GM12875 (cell line): Measurements from ENCODE around the gene UMPS.

Experiments
- H3K4me3 ChIP-seq: one replicate; pipeline ENCODE4 v1.5.1; 2011; ENCODE audit warnings: low read depth, low read length, control low read depth
- TF ChIP-seq, protein P1 (sequence below): IDR thresholded peaks from 2 replicates; pipeline ENCODE4 v1.5.1; 2011; ENCODE audit warnings: low read depth, mild to moderate bottlenecking, control low read depth, inconsistent platforms, low read length, moderate library complexity, borderline replicate concordance; ENCODE audit not compliant: insufficient read depth

The UMPS gene

DNA sequence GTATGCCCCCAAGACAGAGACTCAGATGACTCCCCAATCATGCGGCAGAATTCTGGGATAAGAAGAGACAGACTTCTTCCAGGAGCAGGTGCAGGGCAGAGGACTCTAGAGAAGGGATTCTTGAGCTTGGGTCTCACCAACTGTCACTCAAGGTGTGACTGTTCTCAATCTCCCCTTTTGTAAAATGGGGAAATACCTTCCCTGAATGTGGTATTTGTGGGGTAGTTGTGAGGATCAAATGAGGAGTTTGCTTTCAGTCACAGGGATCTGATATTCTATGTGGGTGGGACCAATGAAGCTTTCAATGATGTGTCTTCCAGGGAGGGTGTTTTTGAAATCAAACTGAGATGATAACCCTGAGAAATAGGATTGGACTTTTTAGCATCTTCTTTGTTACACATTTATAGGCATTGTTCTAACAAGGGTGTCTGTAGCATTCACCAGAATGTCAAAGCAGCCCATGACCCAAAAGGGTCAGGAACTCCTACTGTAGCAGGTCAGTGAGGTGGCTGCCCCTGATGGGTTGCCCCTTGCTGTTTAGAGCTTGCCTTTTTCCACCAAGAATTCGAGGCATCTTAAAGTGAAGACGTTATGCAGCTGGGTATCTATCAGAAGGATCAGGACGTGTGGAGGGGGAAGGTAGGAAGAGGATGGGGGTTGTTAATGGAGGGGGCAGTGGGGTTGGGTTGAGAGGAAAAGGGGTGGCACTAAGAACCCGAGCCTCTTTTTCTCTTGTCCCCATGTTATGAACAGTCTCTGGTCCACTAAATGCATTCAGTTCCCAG is 28.8 kb downstream of the UMPS start:
- TF ChIP-seq, protein P1, sequence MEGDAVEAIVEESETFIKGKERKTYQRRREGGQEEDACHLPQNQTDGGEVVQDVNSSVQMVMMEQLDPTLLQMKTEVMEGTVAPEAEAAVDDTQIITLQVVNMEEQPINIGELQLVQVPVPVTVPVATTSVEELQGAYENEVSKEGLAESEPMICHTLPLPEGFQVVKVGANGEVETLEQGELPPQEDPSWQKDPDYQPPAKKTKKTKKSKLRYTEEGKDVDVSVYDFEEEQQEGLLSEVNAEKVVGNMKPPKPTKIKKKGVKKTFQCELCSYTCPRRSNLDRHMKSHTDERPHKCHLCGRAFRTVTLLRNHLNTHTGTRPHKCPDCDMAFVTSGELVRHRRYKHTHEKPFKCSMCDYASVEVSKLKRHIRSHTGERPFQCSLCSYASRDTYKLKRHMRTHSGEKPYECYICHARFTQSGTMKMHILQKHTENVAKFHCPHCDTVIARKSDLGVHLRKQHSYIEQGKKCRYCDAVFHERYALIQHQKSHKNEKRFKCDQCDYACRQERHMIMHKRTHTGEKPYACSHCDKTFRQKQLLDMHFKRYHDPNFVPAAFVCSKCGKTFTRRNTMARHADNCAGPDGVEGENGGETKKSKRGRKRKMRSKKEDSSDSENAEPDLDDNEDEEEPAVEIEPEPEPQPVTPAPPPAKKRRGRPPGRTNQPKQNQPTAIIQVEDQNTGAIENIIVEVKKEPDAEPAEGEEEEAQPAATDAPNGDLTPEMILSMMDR, result no peak
- H3K4me3 ChIP-seq, result no peak overlapping the region

DNA sequence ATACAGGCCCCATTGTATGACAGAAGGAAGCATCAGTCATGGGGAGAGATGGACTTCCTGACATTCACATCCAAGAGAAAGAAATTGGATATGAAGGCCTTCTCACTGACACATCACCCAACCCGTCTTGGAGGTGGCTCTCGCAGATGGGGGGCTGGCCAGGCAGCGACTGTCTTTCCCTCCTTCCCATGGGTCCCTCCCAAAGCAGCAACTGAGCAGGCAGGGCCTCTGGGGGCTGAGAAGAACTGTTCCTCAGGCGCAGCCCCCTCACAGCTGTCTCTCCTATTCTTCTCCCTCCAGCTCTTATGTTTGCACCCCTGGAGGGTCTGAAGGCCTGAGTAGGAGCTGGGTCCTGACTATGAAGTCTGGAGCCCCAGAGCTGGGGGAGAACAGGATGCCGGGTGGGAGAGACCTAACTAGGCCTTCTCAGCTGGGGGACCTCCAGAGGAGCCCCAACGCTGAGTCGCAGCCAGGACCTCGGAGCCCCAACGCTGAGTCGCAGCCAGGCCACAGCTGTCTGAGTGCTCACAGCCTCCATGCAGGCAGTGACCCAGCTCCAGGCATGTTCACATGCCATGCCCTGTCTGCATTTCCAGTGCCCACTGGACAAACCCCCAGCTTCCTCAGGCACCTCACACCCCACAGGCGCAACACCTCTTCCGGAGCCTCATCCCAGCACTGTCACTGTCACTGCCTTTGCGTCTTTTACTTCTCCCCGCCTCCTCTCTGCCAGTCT is 29.6 kb downstream of the UMPS start:
- no peak overlapping the region for H3K4me3 ChIP-seq
- TF ChIP-seq, protein P1, result no peak

DNA sequence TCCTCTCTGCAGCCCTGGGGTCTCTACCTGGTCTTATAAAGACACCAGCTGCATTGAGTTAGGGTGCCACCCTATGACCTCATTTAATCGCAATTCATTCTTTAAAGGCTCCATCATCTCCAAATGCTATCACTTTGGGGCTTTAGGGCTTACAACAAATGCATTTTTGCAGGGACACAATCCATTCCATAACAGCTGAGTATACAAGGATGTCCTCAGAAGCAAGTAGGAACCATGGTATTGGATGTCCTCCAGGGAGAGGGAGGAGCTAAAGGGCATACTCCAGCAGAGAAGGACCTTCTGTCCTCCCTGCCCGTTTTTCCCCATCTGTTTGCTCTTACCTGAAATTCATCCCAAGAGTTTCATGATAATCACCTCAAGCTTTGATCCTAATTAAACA is 30.3 kb downstream of the UMPS start:
- H3K4me3 ChIP-seq, result no peak overlapping the region
- TF ChIP-seq, protein P1, result no peak

DNA sequence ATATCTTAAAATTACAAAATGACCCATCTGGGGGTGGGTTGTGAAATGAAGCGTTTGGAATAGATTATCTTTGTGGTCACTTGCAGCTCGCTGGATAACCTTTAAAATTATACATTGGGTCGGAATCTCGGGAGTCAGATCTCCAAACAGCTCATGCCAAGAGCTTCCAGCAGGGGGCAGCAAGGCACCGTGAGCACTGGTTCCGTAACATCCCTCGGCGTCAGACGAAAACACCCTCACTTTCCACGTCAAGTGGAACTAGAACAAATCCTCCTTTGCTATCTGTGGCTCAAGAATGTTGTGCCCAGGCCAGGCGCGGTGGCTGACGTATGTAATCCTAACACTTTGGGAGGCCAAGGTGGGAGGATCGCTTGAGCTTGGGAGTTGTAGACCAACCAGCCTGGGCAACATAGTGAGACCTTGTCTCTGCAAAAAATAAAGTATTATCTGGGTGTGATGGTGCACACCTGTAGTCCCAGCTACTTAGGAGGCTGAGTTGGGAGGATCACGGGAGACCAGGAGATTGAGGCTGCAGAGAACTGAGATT is 31.1 kb downstream of the UMPS start:
- H3K4me3 ChIP-seq, result no peak overlapping the region
- TF ChIP-seq, protein P1, result peak; percentile 90

DNA sequence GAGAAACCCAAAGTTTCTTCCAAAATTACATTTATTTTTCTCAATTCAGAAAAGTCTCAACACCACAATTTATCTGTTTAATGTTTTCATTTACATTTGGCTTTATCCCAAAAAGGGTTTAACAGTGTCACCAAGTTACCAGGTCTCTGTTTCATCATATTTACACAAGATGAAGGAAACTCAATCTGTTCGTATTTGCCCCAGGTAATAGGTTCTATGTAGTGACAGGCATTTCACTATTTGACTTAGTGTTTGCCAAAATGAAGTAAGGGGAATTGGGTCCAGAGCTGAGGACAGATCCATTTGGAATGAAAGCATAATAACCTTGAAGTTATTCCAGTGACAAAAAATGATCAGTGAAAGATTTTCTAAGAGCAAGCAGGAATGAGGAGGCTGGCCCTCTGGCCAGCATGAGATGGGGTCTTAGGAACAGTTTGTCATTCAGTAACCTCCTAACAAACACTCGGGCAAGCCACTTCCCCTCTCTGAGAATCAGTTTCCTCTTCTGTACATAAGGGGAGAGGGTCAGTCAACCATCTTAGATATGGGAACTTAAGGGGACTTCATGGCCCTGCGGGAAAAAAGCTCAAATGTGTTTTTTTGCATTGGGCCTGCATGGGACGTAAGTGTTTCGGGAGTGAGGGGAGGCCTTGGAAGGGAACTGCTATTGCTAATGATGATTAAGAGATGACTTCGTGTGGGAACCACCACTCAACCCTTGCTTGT is 31.8 kb downstream of the UMPS start:
- TF ChIP-seq, protein P1, result no peak

DNA sequence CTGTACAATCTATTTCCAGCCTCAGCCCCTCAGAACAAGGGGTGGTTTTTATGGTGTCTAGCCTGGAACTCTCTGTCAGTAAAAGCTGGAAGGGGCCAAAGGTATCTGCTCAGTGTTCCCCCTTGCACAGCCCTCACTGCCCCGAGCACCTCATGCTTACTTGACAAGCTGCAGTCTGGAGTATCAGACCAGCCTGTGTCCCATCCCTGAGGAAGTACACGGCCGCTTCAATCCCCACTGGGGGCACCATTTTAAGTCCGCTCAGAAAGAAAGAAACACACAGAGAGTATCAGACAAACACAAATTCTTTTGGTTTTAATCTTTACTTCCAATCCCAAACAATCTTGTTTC is 32.4 kb downstream of the UMPS start:
- no peak overlapping the region for H3K4me3 ChIP-seq
- TF ChIP-seq, protein P1, result no peak

More for the DNA sequence above, 31.8 kb downstream of the UMPS start:
- H3K4me3 ChIP-seq, result no peak overlapping the region
